ENCODE data around the gene LSM2.

GRCh38 chr6:31827286-31828079 lies 20.7 kb upstream of the LSM2 start, which contains the start of gene HSPA1B:
- TF ChIP-seq CTCF (optimal IDR thresholded peaks at IDR 0.05 in 1 of 3, IDR thresholded peaks at IDR 0.05 in 1 of 3, conservative IDR thresholded peaks at IDR 0.05 in 1 of 3; ENCODE audit: extremely low read depth in 1 of 3, insufficient read depth in 2 of 3, low read length in 3 of 3) (no peak), EZH2 (IDR thresholded peaks at IDR 0.05; ENCODE audit: low read length) (no peak)
